GM23248 (cell line): ENCODE results near the gene WASF2. TPM values are rescaled to one million over a fixed set of nuclear protein-coding genes. Genes with fewer than 3 reads are reported as not detected.
A peak's percentile ranks its signal among the peaks of the same experiment; 100 is the strongest.

Experiments
- DNase-seq: peaks from one replicate; pipeline ENCODE4 v3.0.0-alpha.2; 2015
- H2AFZ ChIP-seq: fragments of 200-600 bp; sonication (generic); 2 replicates; pipeline ENCODE4 v1.6.1; 2016; ENCODE audit warnings: antibody characterized with exemption
- H3F3A ChIP-seq: fragments of 200-600 bp; sonication (generic); 2 replicates; pipeline ENCODE4 v1.6.1; 2016; ENCODE audit warnings: mild to moderate bottlenecking, antibody characterized with exemption, mixed run types; ENCODE audit not compliant: insufficient read depth
- H3K27ac ChIP-seq: fragments of 200-600 bp; sonication (generic); 2 replicates; pipeline ENCODE4 v1.5.1; 2016; ENCODE audit warnings: mild to moderate bottlenecking
- H3K27me3 ChIP-seq: fragments of 200-600 bp; sonication (generic); replicated peaks from 2 replicates; pipeline ENCODE4 v1.6.1; 2016; ENCODE audit warnings: mild to moderate bottlenecking; ENCODE audit not compliant: insufficient read depth
- H3K36me3 ChIP-seq: fragments of 200-600 bp; sonication (generic); 2 replicates; pipeline ENCODE4 v1.6.1; 2016; ENCODE audit warnings: low read depth, mild to moderate bottlenecking
- H3K4me1 ChIP-seq: fragments of 200-600 bp; sonication (generic); 2 replicates; pipeline ENCODE4 v1.6.1; 2016; ENCODE audit warnings: mild to moderate bottlenecking; ENCODE audit not compliant: insufficient read depth
- H3K4me2 ChIP-seq: fragments of 200-600 bp; sonication (generic); one replicate; pipeline ENCODE4 v1.6.1; 2016; ENCODE audit warnings: mild to moderate bottlenecking; ENCODE audit not compliant: unreplicated experiment
- H3K4me3 ChIP-seq: fragments of 200-600 bp; sonication (generic); 2 replicates; pipeline ENCODE4 v1.5.1; 2016; ENCODE audit warnings: mild to moderate bottlenecking
- H3K79me2 ChIP-seq: fragments of 200-600 bp; sonication (generic); 2 replicates; pipeline ENCODE4 v1.6.1; 2016; ENCODE audit warnings: mild to moderate bottlenecking; ENCODE audit not compliant: insufficient read depth
- H3K9ac ChIP-seq: fragments of 200-600 bp; sonication (generic); 2 replicates; pipeline ENCODE4 v1.6.1; 2016; ENCODE audit warnings: mild to moderate bottlenecking
- H3K9me2 ChIP-seq: fragments of 200-600 bp; sonication (generic); 2 replicates; pipeline ENCODE4 v1.6.1; 2016; ENCODE audit warnings: mixed run types, mild to moderate bottlenecking, moderate library complexity; ENCODE audit not compliant: insufficient read depth
- H3K9me3 ChIP-seq: fragments of 200-600 bp; sonication (generic); one replicate; pipeline ENCODE4 v1.6.1; 2017; ENCODE audit warnings: low read depth
- H4K20me1 ChIP-seq: fragments of 200-600 bp; sonication (generic); 2 replicates; pipeline ENCODE4 v1.6.0; 2016; ENCODE audit not compliant: insufficient read depth
- EZH2 ChIP-seq: fragments of 200-600 bp; sonication (generic); IDR thresholded peaks from 2 replicates; pipeline ENCODE4 v1.6.1; 2018; ENCODE audit warnings: antibody characterized with exemption, mild to moderate bottlenecking; ENCODE audit not compliant: insufficient read depth, poor library complexity, severe bottlenecking
- EZH2phosphoT487 ChIP-seq: fragments of 200-600 bp; sonication (generic); IDR thresholded peaks from 2 replicates; pipeline ENCODE4 v1.6.1; 2018; ENCODE audit warnings: antibody characterized with exemption, moderate library complexity, mild to moderate bottlenecking, low read depth; ENCODE audit not compliant: insufficient read depth
- WGBS, 2 experiments: methylation state at CpG; one replicate each; pipeline ENCODE4 v1.1.6; 2015 to 2017; ENCODE audit warnings: low lambda C conversion rate in 2 of 2, low coverage in 1 of 2; ENCODE audit errors: missing lambda C conversion rate in 2 of 2; 5-methylcytosine and 5-hydroxymethylcytosine counted together
- in situ Hi-C: fragments of 300-500 bp; cut with MboI; formaldehyde crosslinking; loops from 2 replicates; pipeline ENCODE4 v1.15.0; 2020
- polyA plus RNA-seq: library from polyadenylated mRNA; unstranded; fragments of >200 nt; fragmentation: Nextera tagmentation; extraction: Ambion mirVana; gene quantifications from 2 replicates; pipeline ENCODE4 v1.2.1, GENCODE V29; 2016
- total RNA-seq: library from RNA; depleted of rRNA; stranded (reverse); fragments of >200 nt; shearing (Covaris generic); gene quantifications from 2 replicates; pipeline ENCODE4 v1.2.3, GENCODE V29; 2014

WASF2 gene
- total and polyA plus RNA-seq, 2 experiments from 2014 or later: 19.3 to 118 TPM

DNA sequence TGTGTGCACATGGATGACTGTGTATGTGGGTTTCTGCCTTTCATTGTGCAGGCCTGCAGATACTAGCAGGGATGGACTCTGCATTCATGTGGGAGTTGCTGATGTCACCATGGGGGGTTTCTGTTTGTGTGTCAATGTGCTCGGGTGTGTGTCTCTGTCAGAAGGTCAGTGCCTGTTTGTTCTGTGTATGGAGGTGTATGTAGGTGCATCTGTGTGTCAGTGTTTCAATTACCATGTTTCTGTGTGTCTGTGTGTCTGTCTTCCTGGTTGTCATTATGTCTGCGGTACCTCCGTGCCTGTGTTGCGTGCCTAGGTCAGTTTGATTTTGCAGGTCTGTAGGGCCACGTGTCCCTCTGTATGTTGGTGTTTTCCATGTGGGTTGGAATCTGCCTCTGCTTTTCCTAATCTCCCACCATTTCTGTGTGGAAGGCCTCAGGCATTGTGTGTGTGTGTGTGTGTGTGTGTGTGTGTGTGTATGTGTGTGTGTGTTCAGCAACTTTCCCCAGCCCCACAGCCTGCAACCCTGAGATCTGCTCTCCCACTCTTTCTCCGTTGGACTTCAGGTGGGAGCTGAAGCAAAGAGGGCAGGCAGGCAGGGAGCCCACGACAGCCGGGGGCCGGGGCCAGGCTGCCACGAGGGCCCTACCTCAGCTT lies 36.7 kb upstream of the WASF2 start:
- Histone ChIP-seq H3K9me2 (no peaks in the 10 kb centered on the region), H3K79me2 (no peaks in the 10 kb centered on the region), H2AFZ (no peak overlapping the region), H3K4me3 (no peak overlapping the region), H3K36me3 (no peaks in the 10 kb centered on the region), H3K9ac (no peak overlapping the region), H3K27me3 (no peaks in the 10 kb centered on the region), H3K4me2 (no peak overlapping the region), H3K9me3 (no peaks in the 10 kb centered on the region), H3K4me1 (peaks cover 39% of the 10 kb centered on the region), H3K27ac (no peak overlapping the region), H4K20me1 (no peaks in the 10 kb centered on the region), H3F3A (no peaks in the 10 kb centered on the region; the same call in 1 of the 2 replicates)
- no peak for DNase-seq
- 73 to 80% methylated on average over 10 of the region's 10 CpGs for WGBS, 2 experiments
- TF ChIP-seq EZH2: no peak
- no peak for TF ChIP-seq EZH2phosphoT487
- in situ Hi-C loops: no loop called here

DNA sequence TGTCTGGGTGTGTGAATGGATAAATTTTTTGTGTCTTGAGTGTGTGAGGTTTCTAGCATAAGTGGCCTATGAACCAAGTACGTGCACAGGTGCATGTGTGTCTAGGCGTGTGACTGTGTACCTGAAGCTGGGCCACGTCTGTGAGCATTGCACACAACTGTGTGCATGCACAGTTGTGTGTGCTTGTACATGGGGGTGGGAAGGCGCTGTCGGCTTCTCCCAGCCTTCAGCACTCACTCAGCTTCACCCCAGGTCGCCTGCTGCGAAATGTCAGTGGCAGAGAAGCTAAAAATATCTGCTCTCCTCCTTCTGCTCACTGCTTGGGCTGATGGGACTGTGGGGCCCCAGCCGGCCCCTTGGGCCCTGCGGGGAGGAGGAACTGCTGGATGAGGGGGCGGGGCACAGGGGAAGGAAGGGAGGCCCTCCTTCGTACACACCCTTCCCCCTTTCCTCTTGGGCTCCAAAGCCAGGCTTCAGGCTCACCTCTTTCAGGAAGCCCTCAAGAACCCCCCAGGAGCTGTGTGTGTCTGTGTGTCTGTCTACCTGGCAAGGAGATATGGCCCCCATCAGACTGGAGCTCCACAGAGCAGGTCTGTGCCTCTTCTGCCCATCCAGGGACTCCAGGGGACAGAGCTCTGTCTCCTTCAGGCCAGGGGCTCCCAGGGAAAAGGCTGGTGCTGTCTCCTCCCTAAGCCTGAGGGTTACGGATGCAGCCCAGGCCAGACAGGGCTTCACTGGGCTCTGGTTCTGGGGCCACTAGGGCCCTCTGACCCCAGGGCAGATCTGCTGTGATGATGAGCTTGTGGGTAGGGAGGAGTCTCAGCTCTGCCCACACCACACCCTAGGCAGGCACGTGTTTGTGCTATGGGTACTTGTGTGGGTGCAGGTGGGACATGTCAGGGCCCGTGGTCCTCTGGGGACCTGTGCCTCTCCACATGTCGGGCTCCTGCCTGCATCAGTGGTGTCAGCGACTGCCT lies 35.6 kb upstream of the WASF2 start:
- no peaks in the 10 kb centered on the region for H3K9me3 ChIP-seq
- H3K9ac ChIP-seq: 0 out of 2 replicates have a peak overlapping the region, but pooled peaks have one; percentile 29
- H3K27me3 ChIP-seq: no peaks in the 10 kb centered on the region
- H3K27ac ChIP-seq: no peak overlapping the region
- H2AFZ ChIP-seq: no peak overlapping the region; the same call in 1 of the 2 replicates
- 50 to 55% methylated on average over 15 to 16 of the region's 16 CpGs for WGBS, 2 experiments
- H3K79me2 ChIP-seq: no peaks in the 10 kb centered on the region
- peak; percentile 58 for DNase-seq
- in situ Hi-C loops: no loop called here
- H3K36me3 ChIP-seq: no peaks in the 10 kb centered on the region
- H3K4me2 ChIP-seq: peak overlapping the region; percentile 46
- no peak overlapping the region for H3K4me3 ChIP-seq
- TF ChIP-seq EZH2phosphoT487 (no peak), EZH2 (no peak)
- H3K9me2 ChIP-seq: no peaks in the 10 kb centered on the region
- H3F3A ChIP-seq: no peaks in the 10 kb centered on the region; the same call in 1 of the 2 replicates
- H4K20me1 ChIP-seq: no peaks in the 10 kb centered on the region
- peaks cover 48% of the 10 kb centered on the region for H3K4me1 ChIP-seq

DNA sequence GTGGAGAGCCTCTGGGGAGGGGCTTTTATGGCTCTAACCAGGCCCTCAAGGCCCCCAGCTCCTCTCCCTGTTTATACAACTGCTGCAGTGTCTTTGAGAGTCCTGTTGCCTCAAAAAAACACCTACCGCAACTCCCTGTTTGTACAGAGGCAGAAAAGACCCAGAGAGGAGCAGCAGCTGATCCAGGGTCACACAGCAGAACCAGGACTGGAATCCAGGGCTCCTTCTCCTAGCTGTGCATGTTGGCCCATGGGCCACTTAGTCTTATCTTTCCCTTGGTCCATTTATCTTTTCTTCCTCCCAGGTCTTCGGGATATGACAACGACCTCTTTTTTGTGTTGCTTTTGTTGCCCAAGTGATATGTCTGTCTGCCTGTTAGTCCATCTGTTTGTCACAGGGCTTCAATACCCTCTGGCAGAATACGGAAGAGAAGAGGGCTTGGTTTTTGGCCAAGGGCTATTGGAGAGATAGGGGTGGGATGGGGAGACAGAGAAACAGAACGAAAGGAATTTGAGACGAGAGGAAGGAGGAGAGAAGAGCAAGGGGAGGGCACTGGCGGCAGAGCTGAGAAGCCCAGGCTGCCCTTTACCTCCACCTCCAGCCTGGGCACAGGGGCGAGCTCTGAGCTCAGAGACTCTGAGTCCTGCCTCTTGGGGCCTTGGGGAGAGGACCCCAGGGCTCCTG lies 33.5 kb upstream of the WASF2 start:
- H3K27ac ChIP-seq: no peak overlapping the region
- no peaks in the 10 kb centered on the region for H3K36me3 ChIP-seq
- no peaks in the 10 kb centered on the region; the same call in 1 of the 2 replicates for H3F3A ChIP-seq
- H3K4me3 ChIP-seq: no peak overlapping the region
- H3K4me1 ChIP-seq: peaks cover 37% of the 10 kb centered on the region
- H3K79me2 ChIP-seq: no peaks in the 10 kb centered on the region
- TF ChIP-seq EZH2: no peak
- TF ChIP-seq EZH2phosphoT487: no peak
- no peak for DNase-seq
- peak overlapping the region; percentile 53; the same call in 1 of the 2 replicates for H2AFZ ChIP-seq
- in situ Hi-C loops: no loop called here
- no peak overlapping the region for H3K4me2 ChIP-seq
- H3K9me3 ChIP-seq: no peaks in the 10 kb centered on the region
- no peak overlapping the region for H3K9ac ChIP-seq
- no peaks in the 10 kb centered on the region for H3K9me2 ChIP-seq
- WGBS, 2 experiments: 41 to 44% methylated on average over 8 of the region's 8 CpGs
- no peaks in the 10 kb centered on the region for H3K27me3 ChIP-seq
- no peaks in the 10 kb centered on the region for H4K20me1 ChIP-seq
